ENCODE data around the gene ARHGAP15. TPM values are rescaled to one million over a fixed set of nuclear protein-coding genes. Genes with fewer than 3 reads are reported as not detected.
A peak's percentile ranks its signal among the peaks of the same experiment; 100 is the strongest.

Gene ARHGAP15
- total RNA-seq, 1 experiment from 2014 or later = 0.26 TPM

DNA sequence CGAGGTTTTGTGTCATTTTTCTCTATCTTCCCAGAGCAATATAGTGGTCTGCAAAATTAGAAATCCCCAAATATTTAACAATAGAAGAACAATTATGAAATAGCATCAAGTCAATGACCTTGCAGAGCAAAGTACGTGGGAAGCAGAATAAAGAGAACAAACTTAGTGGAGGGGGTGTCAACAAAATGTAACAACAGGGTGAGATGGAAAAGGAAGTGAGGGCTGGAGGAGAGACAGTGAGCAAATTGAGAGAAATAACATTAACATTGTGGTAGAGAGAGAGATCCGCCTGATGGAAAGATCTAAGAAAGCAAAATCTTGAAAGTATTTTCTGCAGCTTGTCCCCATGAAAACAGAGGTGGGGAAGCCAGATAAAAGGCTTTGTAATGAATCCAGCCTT is 23.4 kb downstream of the ARHGAP15 start:
- Histone ChIP-seq H3K27me3 (no peaks in the 10 kb centered on the region), H3K9me3 (replicated peaks) (no peaks in the 10 kb centered on the region), H3K27ac (no peak overlapping the region), H3K4me3 (no peak overlapping the region), H3K4me1 (no peaks in the 10 kb centered on the region), H3K36me3 (no peaks in the 10 kb centered on the region)
- no peak for DNase-seq

DNA sequence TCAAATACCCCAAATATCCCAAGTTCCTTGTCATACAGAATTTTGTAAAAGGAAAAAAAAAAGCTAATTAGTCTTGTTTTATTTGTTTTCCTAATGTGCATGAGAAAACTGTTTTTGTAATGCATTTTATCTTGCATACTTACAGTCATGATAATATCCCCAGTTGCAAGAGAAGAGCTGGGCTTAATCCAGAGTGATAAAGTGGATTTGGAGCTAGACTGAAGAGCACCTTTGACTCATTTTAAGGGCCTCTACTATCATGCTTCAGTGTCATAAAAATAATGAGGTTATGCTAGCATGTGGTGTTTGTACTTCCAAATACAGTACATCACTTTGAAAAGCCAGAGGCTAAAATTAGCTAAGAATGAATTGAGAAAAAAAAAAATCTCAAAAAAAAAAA is 26.4 kb downstream of the ARHGAP15 start:
- Histone ChIP-seq H3K27ac (no peak overlapping the region), H3K9me3 (replicated peaks) (no peaks in the 10 kb centered on the region), H3K36me3 (no peaks in the 10 kb centered on the region), H3K4me3 (no peak overlapping the region), H3K27me3 (no peaks in the 10 kb centered on the region), H3K4me1 (no peaks in the 10 kb centered on the region)
- DNase-seq = no peak

DNA sequence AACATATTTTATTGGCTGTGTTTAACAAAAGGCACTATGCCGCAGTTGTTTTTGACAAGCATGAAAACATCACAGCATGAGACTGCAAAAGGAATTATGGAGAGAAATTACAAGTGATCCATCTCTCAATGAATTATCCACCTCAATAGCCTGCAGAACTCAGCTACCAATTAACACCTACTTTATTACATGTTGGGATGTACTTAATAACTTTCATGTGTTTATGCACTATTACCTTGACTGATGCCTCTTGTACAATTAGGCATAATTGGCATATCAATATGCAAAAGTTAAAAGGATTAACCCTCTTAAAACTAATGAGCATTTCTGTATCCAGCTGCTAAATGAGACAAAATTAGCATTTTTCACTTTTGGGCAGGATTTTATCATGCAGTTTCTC is 27.8 kb downstream of the ARHGAP15 start:
- no peak overlapping the region for H3K4me3 ChIP-seq
- H3K27me3 ChIP-seq = no peaks in the 10 kb centered on the region

DNA sequence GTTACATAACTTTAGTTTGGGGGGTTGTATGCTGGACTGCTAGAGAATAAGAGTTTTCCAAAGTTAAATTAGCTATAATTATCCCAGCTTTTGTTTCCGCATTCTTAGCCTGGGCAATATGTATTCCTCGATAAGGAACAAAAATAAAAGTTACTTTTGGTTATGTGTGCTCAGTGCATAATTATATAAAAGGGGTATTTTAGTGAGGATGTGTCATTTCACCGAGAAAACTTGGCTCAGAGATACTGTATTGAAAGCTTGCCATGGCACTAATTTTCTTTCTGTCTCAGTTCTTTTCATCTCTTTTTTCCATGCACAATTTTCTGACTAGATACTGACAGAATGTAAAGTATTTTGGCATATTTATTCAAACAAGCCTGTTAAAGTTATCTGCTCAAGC is 28.2 kb downstream of the ARHGAP15 start:
- H3K4me3 ChIP-seq = no peak overlapping the region
- no peaks in the 10 kb centered on the region for H3K9me3 ChIP-seq (replicated peaks)
- no peaks in the 10 kb centered on the region for H3K27me3 ChIP-seq
- no peaks in the 10 kb centered on the region for H3K4me1 ChIP-seq
- no peak overlapping the region for H3K27ac ChIP-seq
- H3K36me3 ChIP-seq = no peaks in the 10 kb centered on the region
- DNase-seq = no peak

More for the DNA sequence above, 27.8 kb downstream of the ARHGAP15 start:
- H3K9me3 ChIP-seq (replicated peaks) = no peaks in the 10 kb centered on the region
- H3K36me3 ChIP-seq = no peaks in the 10 kb centered on the region
- no peaks in the 10 kb centered on the region for H3K4me1 ChIP-seq
- no peak overlapping the region for H3K27ac ChIP-seq
- DNase-seq = no peak

DNA sequence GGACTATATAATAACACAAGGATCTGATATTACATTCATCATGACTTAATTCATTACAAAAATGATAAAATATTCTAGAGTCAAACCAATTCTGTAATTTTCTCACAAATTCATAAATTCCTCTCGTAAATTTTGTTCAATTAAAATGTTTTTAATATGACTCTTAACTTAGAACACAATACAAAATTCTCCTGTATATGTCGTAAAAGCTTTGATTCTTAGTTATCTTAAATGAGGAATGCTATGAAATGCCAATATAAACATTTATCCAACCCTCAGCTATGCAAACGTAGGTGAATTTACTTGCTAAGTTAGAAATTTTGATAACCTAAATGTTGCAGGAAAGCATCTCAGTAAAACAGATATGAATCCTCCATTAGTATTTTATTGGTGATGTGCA is 28.9 kb downstream of the ARHGAP15 start:
- Histone ChIP-seq H3K27me3 (no peaks in the 10 kb centered on the region), H3K27ac (no peak overlapping the region), H3K4me3 (no peak overlapping the region), H3K36me3 (no peaks in the 10 kb centered on the region), H3K4me1 (no peaks in the 10 kb centered on the region), H3K9me3 (replicated peaks) (no peaks in the 10 kb centered on the region)
- no peak for DNase-seq

DNA sequence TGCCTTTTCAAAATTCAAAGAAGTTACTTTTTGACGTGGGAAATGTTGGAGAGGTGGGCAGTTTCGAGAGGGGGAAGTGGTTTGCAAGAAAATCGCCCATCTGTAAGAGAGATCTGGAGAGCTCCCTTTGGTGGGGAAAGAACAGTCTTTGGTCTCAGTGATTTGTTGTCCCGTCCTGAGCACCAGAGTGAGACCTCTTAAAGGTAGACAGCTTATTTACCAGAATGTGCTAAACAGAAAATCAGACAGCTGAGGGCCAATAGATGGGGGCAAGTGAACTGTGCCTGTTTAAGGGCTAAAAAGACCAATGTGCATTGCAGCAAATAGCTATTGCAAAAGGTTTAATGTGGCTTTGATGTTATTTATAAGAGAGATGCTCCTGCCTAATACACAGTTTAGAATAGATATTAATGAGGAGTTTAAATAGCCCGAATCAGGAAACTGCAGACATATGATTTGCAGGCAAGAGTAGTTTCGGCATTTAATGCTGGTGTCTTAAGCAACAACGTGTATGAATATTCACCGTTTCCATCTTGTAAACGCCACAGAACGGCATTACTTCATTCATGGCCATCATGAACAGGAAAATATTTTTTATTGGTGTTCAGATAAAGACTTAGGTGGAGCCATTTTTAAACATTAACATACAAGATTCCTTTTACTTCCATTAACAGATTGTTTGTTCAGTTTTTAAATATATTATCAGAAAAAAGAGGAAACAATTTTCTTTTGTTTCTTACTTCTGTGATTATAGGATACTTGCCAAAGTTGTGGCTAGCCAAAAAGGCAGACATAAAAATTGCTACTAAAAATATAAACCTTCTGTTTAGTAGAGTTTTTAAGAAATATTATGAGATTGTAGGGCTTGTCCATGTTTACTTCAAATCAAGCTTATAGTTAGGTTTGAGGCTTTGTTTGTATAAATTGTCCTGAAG is 29.6 kb downstream of the ARHGAP15 start:
- no peak overlapping the region for H3K4me3 ChIP-seq
- H3K36me3 ChIP-seq = no peaks in the 10 kb centered on the region
- no peaks in the 10 kb centered on the region for H3K9me3 ChIP-seq (replicated peaks)
- DNase-seq = no peak
- no peak overlapping the region for H3K27ac ChIP-seq
- H3K4me1 ChIP-seq = no peaks in the 10 kb centered on the region
- no peaks in the 10 kb centered on the region for H3K27me3 ChIP-seq

DNA sequence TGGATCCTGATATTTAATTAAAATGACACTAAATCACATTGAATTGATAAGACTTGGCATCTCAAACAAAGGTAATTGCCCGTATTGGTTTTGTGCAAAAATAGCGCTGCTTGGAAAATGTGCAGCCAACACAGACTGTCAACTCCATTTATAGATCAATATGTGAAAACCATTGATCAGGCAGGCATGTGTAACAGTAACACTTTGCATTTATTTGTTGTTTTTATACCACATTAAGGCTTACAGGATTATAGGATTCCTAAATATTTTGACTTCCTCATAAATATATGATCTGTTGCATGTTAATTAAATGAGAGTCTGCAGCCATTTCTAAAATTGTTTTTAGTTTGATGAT is 30.2 kb downstream of the ARHGAP15 start:
- Histone ChIP-seq H3K36me3 (no peaks in the 10 kb centered on the region), H3K4me3 (no peak overlapping the region), H3K27ac (no peak overlapping the region), H3K4me1 (no peaks in the 10 kb centered on the region), H3K9me3 (replicated peaks) (no peaks in the 10 kb centered on the region), H3K27me3 (no peaks in the 10 kb centered on the region)
- no peak for DNase-seq

DNA sequence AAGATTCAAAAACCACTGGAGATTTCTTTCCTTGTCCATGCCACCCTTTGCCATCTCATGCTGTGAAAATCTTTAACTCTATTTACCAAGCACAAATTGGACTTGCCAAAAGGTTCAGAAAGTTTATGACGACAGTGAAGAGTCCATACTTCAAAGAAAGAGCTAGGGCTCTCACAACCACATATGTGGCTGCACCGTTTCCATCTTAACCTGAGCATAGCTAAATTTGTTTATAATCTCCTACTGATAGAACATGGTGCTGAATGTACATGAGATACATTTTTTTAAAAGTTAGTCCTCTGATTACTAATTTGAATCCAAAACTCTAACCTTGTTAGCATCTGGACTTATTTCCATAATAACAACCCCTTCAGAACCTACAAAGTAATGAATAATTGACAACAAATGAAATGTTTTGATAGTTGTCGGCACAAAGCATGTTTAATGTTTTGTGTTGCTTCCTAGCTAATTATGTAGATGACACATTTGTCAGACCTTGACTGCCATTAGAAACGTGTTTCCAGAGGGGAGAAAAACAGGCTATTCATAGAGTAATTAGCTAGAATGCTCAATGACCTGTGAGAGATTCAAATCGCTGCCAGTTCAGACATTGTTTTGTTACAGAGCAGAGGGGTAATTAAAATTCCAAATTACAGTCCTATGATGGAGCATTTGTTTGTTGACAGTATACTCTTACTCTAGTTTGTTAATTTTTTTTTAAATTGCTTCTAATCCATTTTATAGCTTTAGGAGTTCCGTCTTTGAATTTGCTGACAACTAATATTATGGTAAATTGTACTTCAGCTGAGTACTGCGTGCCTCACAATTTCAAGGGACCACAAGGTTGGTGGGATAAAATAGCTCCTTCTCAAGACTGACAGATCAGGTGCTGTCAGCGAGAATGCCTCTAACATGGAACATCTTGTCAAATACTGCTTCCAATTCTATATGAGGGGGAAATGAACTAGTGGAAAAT is 31.8 kb downstream of the ARHGAP15 start:
- H3K36me3 ChIP-seq = no peaks in the 10 kb centered on the region
- DNase-seq = no peak
- H3K27me3 ChIP-seq = no peaks in the 10 kb centered on the region
- no peaks in the 10 kb centered on the region for H3K9me3 ChIP-seq (replicated peaks)
- no peaks in the 10 kb centered on the region for H3K4me1 ChIP-seq
- H3K27ac ChIP-seq = no peak overlapping the region
- H3K4me3 ChIP-seq = no peak overlapping the region

DNA sequence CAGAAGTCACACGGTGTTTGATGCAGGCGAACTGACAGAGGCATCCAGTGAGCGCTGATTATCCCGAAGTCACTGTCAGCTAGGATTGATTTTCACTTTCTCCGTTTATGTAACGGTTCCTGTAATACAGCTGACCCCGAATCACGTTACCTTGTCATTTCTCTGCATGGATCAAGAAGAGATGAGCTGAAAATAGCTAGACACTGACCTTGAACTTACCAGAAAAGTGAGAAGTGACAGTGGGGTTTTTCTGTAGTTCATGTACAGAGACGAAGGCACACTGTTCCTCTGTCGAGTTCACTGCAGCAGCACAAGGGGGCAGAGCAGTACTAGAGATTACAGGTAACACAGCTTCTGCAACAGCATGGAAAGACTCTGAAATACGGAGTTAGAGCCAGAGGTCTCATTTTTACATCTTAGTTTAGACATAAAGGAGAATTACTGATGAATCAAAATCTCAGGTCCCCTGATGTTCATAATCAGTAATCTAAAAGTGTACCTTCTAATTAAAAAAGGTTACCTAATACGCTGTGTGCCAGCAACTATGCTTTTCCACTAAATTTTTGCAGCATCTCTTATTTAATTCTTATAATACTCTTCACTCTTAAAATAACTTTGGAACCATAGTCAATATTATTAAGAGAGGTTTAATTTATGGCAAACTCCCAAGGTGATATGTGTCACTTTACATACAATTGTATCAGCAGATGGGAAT is 33.1 kb downstream of the ARHGAP15 start:
- H3K27me3 ChIP-seq = no peaks in the 10 kb centered on the region
- H3K27ac ChIP-seq = no peak overlapping the region
- H3K36me3 ChIP-seq = no peaks in the 10 kb centered on the region
- H3K4me3 ChIP-seq = no peak overlapping the region
- H3K4me1 ChIP-seq = no peaks in the 10 kb centered on the region
- DNase-seq = peak; percentile 57 to 76
- no peaks in the 10 kb centered on the region for H3K9me3 ChIP-seq (replicated peaks)

DNA sequence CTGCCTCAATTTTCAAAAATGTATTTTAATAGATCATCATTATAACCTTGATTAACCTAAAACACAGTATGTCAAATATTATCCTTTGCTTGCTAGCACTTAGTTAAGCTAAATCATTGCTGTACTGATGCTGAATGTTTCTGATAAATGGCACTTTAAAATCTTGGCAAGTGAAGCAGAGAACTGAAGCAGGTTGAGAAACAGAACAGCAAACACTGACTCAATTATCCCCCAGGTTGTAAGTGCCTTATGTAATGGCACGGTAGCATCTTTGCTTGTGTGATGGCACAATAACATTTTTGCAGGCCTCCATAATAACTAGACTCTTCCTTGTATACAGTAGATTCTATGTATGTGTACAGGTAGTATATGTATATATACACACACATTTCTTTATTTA is 33.8 kb downstream of the ARHGAP15 start:
- Histone ChIP-seq H3K27ac (no peak overlapping the region), H3K4me1 (no peaks in the 10 kb centered on the region), H3K4me3 (no peak overlapping the region), H3K9me3 (replicated peaks) (no peaks in the 10 kb centered on the region), H3K36me3 (no peaks in the 10 kb centered on the region), H3K27me3 (no peaks in the 10 kb centered on the region)
- no peak for DNase-seq

DNA sequence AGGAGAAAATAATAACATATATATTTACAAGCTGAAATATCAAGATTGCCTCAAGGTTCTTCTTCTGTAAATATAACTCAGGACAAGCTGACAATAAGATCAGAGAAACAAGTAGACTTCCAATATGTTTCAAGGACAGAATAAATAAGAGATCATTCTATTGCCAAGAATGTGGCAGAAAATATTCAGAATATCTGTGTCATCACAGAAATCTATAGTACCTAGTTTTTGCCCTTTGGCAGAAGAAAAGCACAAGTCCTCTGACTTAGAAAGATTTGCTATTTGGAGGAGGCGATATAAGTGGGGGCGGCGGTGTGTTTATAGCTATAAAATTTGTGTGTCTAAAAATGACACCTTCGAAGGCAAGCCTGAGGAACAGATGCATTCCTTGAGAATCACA is 34.3 kb downstream of the ARHGAP15 start:
- Histone ChIP-seq H3K4me1 (no peaks in the 10 kb centered on the region), H3K4me3 (no peak overlapping the region), H3K36me3 (no peaks in the 10 kb centered on the region), H3K27ac (no peak overlapping the region), H3K27me3 (no peaks in the 10 kb centered on the region), H3K9me3 (replicated peaks) (no peaks in the 10 kb centered on the region)
- no peak for DNase-seq

DNA sequence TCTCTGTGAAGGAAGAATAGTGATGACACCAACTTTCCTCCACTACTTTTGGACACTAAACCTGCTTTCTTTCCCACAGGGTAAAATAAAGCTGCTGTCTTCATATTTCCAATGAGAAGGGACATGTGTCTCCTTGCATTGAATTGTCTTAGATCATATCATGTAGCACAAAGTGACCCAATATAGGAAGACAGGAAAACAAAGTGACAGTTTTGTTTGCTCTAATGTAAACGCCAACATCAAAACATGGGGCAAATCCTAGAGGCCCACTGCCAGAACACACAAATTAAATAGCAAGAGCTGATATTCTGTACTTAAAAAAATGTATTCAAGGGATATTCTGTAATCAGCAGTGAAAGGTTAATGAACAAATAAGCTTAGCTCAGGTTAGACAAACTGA is 36.1 kb downstream of the ARHGAP15 start:
- no peak for DNase-seq
- no peaks in the 10 kb centered on the region for H3K9me3 ChIP-seq (replicated peaks)
- no peaks in the 10 kb centered on the region for H3K4me1 ChIP-seq
- no peaks in the 10 kb centered on the region for H3K27me3 ChIP-seq
- H3K36me3 ChIP-seq = no peaks in the 10 kb centered on the region
- H3K4me3 ChIP-seq = no peak overlapping the region
- H3K27ac ChIP-seq = no peak overlapping the region

DNA sequence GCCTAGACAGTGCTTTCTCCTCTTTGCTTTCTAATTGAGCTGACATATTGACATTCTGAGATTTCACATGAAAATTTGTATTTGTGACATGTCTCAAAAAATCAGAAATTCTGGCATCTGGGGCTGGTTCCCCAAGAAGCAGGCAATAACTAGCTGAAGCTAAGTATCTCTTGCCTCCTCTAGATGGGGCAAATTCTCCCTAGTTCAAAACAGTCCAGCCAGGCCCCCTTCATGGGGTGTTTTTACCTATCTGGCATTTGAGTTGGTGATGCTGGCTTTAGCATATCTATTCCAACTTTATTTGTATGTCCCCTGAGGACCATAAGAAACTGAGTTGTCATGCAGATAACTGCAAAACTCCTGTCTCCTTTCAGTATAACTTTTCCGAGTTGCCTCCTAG is 39.9 kb downstream of the ARHGAP15 start:
- Histone ChIP-seq H3K4me3 (no peak overlapping the region), H3K4me1 (no peaks in the 10 kb centered on the region), H3K9me3 (replicated peaks) (no peaks in the 10 kb centered on the region), H3K36me3 (no peaks in the 10 kb centered on the region), H3K27ac (no peak overlapping the region), H3K27me3 (no peaks in the 10 kb centered on the region)
- DNase-seq = no peak

DNA sequence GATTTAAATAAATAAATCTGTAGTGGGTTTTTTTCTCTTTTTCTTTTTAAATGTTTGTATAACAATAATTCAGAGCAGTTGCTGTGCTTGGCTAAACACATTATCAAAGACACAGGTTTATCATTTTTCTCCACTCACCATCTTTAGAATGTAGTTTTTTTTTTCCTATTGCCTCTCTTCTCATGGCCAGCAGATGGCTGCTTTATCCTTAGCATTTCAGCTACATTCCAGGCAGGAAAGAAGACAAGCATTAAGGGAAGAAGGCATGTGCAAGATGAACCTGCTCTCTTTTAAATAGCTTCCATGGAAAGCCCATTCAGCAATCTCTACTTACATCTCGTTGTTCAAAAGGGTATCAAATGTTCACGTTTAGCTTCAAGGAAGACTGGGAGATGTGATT is 42.6 kb downstream of the ARHGAP15 start:
- DNase-seq = peak in 1 of 2 experiments; percentile 49

DNA sequence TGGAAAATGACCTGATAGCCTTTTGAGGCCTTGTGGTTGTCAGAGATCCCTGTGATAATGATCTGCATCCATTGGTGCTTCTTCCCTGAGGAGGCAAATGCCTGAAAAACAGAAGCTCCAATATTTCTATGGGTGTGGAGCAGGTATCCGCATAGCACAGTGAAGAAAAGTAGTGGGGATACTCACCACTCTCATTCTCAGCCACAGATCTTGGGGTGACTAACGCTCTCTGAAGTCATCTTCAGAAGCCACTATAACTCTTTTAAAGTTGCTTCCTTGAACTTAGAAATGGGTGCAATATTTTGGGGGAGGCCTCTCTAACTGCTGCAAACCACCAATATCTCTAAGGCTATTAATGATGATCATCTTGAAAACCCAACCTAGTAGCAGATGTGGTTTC is 46.2 kb downstream of the ARHGAP15 start:
- H3K36me3 ChIP-seq = no peaks in the 10 kb centered on the region

More for the DNA sequence above, 42.6 kb downstream of the ARHGAP15 start:
- Histone ChIP-seq H3K27ac (no peak overlapping the region), H3K4me1 (no peaks in the 10 kb centered on the region), H3K27me3 (no peaks in the 10 kb centered on the region), H3K9me3 (replicated peaks) (no peaks in the 10 kb centered on the region), H3K36me3 (no peaks in the 10 kb centered on the region), H3K4me3 (no peak overlapping the region)

More for the DNA sequence above, 46.2 kb downstream of the ARHGAP15 start:
- no peaks in the 10 kb centered on the region for H3K4me1 ChIP-seq
- no peak for DNase-seq
- H3K27me3 ChIP-seq = no peaks in the 10 kb centered on the region
- H3K9me3 ChIP-seq (replicated peaks) = no peaks in the 10 kb centered on the region
- H3K27ac ChIP-seq = no peak overlapping the region
- no peak overlapping the region for H3K4me3 ChIP-seq
